ENCODE measurements around the gene EPB41L3.
"Not testable (repeated sequence)": the region's sequence is repeated elsewhere in the genome, so short reads cannot be mapped to it uniquely, and the experiment has no call there.

EPB41L3 gene

DNA sequence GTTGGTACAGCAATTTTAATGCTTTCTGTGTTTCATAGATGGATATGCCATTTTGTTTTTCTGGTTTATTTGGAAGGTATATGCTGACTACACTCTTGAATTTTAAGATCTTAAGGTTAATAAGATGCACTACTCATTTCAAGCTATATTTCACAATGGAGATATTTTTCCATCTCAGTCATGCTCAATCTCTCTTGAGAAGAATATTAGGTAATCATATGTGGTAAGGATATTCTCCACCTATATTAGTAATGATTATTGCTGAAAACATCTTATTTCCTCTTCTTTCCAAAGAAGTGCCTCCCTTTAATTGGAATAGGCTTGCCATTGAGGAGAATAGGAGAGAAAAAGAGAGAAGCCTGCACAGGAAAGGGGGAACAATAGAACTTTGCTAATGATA, 40.1 kb downstream of the EPB41L3 start:
- TF ChIP-seq, protein P1, sequence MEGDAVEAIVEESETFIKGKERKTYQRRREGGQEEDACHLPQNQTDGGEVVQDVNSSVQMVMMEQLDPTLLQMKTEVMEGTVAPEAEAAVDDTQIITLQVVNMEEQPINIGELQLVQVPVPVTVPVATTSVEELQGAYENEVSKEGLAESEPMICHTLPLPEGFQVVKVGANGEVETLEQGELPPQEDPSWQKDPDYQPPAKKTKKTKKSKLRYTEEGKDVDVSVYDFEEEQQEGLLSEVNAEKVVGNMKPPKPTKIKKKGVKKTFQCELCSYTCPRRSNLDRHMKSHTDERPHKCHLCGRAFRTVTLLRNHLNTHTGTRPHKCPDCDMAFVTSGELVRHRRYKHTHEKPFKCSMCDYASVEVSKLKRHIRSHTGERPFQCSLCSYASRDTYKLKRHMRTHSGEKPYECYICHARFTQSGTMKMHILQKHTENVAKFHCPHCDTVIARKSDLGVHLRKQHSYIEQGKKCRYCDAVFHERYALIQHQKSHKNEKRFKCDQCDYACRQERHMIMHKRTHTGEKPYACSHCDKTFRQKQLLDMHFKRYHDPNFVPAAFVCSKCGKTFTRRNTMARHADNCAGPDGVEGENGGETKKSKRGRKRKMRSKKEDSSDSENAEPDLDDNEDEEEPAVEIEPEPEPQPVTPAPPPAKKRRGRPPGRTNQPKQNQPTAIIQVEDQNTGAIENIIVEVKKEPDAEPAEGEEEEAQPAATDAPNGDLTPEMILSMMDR (IDR thresholded peaks at IDR 0.05; ENCODE audit: insufficient read depth, low read depth, low read length, missing control alignments), result no peak
- H3K4me3 ChIP-seq (ENCODE audit: low read depth, low read length), result no peak overlapping the region
- DNase-seq (ENCODE audit: low read depth), result no peak

DNA sequence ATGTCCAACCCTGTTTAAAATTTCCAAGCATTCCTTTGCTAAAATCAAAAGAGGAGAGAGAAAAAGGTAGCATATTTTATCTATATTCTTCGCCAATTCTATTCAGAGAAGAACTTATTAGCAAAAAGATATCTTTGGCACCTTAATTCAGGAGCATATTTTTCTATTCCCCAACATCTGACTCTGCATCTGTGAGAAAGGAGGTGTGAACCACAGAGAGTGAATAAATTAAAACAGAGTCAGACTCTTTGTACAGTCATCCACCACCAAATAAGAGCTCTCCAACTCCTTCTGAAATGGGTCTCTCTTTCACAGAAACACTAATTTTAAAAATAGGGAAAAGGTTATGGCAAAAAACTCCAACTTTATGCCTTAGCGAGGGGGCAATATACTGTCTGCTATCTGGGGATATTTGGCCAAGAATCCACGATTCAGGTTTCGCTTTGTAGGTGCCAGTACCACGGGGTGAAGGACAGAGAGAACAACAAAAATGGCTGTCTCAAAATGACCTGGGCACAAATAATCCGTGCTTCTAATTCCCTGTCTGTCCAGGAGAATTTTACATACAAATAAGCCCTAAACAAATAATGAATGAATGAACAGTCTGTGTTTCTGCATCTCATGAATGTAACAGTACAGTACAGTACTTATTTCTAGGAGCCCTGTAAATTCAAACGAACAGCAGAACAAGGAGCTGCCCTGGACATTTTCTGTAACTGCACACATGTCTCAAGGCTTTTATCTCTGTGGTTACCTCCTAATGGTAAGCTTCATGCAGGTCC, 43.4 kb downstream of the EPB41L3 start:
- TF ChIP-seq, protein P1 (IDR thresholded peaks at IDR 0.05; ENCODE audit: insufficient read depth, low read depth, low read length, missing control alignments), result no peak
- H3K4me3 ChIP-seq (ENCODE audit: low read depth, low read length), result no peak overlapping the region
- no peak for DNase-seq (ENCODE audit: low read depth)

DNA sequence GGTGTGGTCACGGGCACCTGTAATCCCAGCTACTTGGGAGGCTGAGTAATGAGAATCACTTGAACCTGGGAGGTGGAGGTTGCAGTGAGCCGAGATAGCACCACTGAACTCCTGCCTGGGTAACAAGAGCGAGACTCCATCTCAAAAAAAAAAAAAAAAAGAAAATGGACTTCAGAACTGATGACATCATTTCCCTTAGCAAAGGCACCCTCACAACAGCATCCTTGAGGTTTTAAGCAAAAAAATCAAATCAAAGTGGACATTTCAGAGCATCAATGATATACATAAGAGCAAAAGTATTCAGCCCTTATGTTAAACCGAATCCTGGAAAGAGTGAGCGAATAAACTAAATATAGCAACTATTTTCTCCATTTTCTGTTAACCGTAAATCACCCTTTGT, 45.3 kb downstream of the EPB41L3 start:
- DNase-seq (ENCODE audit: low read depth), result no peak
- TF ChIP-seq, protein P1 (IDR thresholded peaks at IDR 0.05; ENCODE audit: insufficient read depth, low read depth, low read length, missing control alignments), result no peak
- no peak overlapping the region for H3K4me3 ChIP-seq (ENCODE audit: low read depth, low read length)

DNA sequence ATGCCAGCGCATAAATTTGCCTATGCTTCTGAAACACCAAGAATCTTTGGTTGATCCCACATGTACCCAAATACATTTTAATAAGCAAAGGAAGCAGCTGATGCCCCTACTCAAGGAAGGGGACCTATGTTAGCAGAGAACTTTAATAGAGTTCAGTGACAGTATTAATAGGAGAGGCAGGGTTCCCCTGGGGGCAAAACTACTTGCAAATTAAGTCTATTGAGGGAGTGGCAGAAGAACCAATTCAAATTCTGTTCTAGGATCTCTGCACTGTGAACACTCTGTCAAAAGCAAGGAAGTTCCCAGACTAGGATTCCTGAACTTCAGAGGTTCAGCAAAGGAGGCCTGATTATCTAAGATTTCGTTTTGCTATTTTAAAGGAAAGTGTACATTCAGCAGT, 47.5 kb downstream of the EPB41L3 start:
- DNase-seq (ENCODE audit: low read depth), result no peak
- TF ChIP-seq, protein P1 (IDR thresholded peaks at IDR 0.05; ENCODE audit: insufficient read depth, low read depth, low read length, missing control alignments), result no peak
- no peak overlapping the region for H3K4me3 ChIP-seq (ENCODE audit: low read depth, low read length)

DNA sequence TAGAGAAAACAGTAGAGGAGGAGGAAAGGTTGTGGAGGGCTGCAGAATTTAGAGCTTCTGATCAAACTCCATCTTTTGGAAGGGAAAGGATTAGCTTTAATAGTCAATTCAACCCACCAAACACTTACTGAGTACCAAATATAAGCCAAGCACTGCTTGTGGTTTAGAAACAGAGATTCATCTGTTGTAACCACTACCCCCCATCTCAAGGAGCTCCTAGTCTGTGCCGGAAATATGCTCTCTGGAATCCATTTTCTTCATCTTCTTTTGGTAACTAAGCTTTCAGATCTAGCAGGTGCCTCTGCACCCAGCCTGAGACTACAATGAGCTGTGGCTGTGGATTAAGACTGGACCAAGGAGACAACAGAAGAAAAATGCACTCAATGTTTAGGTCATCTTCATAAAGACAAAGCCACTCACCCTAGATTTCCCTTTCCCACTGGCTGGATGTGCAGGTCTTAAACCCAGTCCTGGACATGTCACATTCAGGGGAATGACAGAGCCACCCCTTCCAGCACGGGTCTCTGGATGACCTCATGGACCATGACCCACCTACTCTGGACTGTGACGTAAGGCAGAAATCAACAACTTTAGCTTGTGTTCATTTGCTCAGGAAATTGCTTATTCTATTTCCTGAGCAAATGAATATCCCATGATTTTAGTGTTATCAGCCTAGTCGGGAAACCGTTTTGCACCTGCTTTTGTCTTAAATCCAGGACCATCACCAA, 52.9 kb downstream of the EPB41L3 start:
- TF ChIP-seq, protein P1 (IDR thresholded peaks at IDR 0.05; ENCODE audit: insufficient read depth, low read depth, low read length, missing control alignments), result no peak
- no peak overlapping the region for H3K4me3 ChIP-seq (ENCODE audit: low read depth, low read length)
- no peak for DNase-seq (ENCODE audit: low read depth)

DNA sequence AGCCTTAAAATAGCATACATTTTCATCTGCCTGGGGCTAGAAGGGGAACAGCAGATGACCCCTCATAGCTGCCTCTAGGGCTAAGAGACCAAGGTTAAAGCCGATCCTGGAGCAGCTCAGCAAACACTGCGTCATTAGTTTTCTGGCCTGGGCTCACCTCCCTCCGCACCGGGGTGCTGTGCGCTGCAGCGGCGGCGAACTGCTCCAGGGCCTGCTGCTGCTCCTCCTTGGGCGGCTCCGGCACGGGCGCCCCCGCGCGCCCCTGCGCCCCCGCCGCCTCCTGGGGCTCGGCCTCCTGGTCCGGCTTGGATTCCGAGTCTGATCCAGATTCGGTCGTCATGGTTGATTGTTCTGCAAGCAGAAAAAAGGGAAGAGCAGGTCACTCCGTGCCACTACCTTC, 55.0 kb downstream of the EPB41L3 start:
- H3K4me3 ChIP-seq (ENCODE audit: low read depth, low read length), result no peak overlapping the region
- TF ChIP-seq, protein P1 (IDR thresholded peaks at IDR 0.05; ENCODE audit: insufficient read depth, low read depth, low read length, missing control alignments), result no peak
- DNase-seq (ENCODE audit: low read depth), result no peak

DNA sequence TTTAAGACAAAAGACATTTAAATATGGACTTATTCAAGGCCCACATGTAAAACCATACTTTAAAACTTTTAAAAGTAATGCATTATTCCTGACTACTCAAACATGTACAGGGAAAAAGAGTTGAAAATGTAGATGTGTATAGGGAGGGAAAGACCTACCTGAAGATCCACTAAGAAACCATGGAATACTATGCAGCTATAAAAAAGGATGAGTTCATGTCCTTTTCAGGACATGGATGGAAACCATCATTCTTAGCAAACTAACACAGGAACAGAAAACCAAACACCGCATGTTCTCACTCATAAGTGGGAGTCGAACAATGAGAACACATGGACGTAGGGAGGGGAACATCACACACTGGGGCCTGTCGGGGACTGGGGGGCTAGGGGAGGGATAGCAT, 55.8 kb downstream of the EPB41L3 start:
- H3K4me3 ChIP-seq (ENCODE audit: low read depth, low read length); DNase-seq (ENCODE audit: low read depth): not testable (repeated sequence)

Data from GM12865 (cell line).